Mesothelial cell of epicardium (in vitro differentiated cells): Measurements from ENCODE around the gene RBBP8NL. TPM values are rescaled to one million over a fixed set of nuclear protein-coding genes. Genes with fewer than 3 reads are reported as not detected.

Experiments
- DNase-seq, 2 experiments: peaks; one replicate each; pipeline ENCODE4 v3.0.0; 2021; ENCODE audit warnings: low spot score in 2 of 2; ENCODE audit not compliant: unreplicated experiment in 2 of 2
- H3K27ac Mint-ChIP-seq: 2 replicates; pipeline ENCODE4 v1.8.0; 2021; ENCODE audit warnings: mixed read lengths
- H3K27me3 Mint-ChIP-seq: 2 replicates; pipeline ENCODE4 v1.8.0; 2021; ENCODE audit warnings: low read depth, mixed read lengths
- H3K36me3 Mint-ChIP-seq: 2 replicates; pipeline ENCODE4 v1.8.0; 2021; ENCODE audit warnings: mixed read lengths
- H3K4me1 Mint-ChIP-seq: 2 replicates; pipeline ENCODE4 v1.8.0; 2021; ENCODE audit warnings: mixed read lengths
- H3K4me3 Mint-ChIP-seq: 2 replicates; pipeline ENCODE4 v1.8.0; 2021; ENCODE audit warnings: mild to moderate bottlenecking, moderate library complexity, mixed read lengths
- H3K9me3 Mint-ChIP-seq: 2 replicates; pipeline ENCODE4 v1.8.0; 2021; ENCODE audit warnings: mixed read lengths
- CTCF ChIP-seq: fragments of 200-600 bp; sonication (generic); IDR thresholded peaks from one replicate; pipeline ENCODE4 v1.5.0; 2021; ENCODE audit warnings: antibody characterized with exemption; ENCODE audit not compliant: unreplicated experiment
- total RNA-seq: library from RNA; stranded (reverse); gene quantifications from 3 replicates; pipeline ENCODE4 v1.2.1, GENCODE V29; 2021

Gene RBBP8NL
- total RNA-seq, 1 donor from 2014 or later: 13.5 TPM

- Mint-ChIP-seq H3K27ac (peak overlapping the region; percentile 75), H3K9me3 (no peaks in the 10 kb centered on the region), H3K27me3 (no peaks in the 10 kb centered on the region), H3K4me3 (peak overlapping the region; percentile 63), H3K36me3 (peaks cover 1% of the 10 kb centered on the region), H3K4me1 (peaks cover 39% of the 10 kb centered on the region)
- TF ChIP-seq CTCF: peak; percentile 50
- no peak for DNase-seq
These were observed 58.1 kb downstream of the RBBP8NL start for GRCh38 chr20:62368976-62369814.

DNA sequence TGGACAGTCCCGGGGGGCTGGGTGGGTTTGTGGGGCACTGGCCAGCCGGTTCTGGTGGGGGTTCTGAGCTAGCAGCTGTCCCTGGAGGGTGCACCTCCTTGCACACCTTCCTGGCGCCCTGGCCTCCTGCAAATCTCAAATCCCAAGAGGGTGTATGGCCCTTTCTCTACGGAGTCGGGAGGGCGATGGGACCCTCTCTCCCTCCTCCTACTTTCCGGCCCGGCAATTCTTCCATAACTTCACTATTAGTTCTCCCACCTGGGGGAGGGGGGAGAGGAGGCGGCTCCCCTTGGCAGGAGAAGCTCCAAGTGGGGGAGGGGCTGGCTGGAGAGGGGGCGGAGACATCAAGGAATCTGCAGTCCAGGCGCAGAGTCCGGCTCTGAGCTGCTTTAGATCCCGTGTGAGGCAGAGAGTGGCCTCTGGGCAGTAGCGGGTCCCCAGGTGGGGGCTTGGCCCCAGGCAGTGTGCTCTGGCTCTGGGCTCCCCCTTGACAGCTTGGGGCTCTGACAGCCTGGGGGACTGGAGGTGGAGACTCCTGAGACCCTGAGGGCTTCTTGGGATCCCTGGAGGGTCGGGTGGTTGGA is 58.9 kb downstream of the RBBP8NL start:
- H3K27me3 Mint-ChIP-seq: no peaks in the 10 kb centered on the region
- peak overlapping the region; percentile 85 for H3K27ac Mint-ChIP-seq
- H3K4me3 Mint-ChIP-seq: peak overlapping the region; percentile 63
- H3K36me3 Mint-ChIP-seq: no peaks in the 10 kb centered on the region
- H3K9me3 Mint-ChIP-seq: no peaks in the 10 kb centered on the region
- no peak for TF ChIP-seq CTCF
- peak in 1 of 2 experiments; percentile 72 for DNase-seq
- peaks cover 44% of the 10 kb centered on the region for H3K4me1 Mint-ChIP-seq

DNA sequence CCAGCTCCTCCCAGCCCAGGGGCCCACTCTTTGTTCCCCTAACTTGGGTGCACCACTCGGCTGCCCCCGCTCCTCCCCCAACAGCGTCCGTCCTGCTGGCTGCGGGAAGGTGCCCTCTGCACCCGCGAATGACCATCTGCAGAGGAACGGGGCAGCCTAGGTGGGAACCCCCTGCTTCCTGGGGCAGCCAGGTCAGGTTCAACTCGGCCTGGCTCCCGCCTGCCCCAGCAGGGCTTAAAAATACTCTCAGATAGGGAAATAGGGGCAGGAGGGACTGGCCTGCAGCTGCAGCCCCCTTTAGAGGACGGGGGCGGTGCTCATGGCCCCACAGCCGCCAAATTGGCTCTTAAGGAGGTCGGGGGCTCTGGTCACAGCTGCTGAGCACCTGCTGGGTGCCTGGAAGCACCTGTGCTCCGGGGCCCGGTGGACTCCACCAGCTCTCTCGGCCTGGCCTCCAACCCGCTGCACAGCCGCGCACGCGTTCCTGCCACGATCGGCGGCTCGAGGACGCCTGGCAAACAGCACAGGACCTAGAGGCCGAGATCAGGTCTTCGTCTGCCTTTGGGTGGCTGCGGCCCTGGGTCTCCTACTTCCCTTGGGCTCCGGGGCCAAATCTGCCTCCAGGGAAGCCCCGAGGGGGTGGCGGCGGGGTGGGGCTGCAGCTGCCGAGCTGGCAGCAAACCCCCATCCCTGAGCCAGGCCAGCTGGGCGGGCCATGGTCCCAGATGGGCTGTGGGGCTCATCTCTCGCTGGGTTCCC is 59.5 kb downstream of the RBBP8NL start:
- DNase-seq: peak in 1 of 2 experiments; percentile 63
- Mint-ChIP-seq H3K4me1 (peaks cover 47% of the 10 kb centered on the region), H3K36me3 (no peaks in the 10 kb centered on the region), H3K27me3 (no peaks in the 10 kb centered on the region), H3K9me3 (no peaks in the 10 kb centered on the region), H3K4me3 (peak overlapping the region; percentile 63), H3K27ac (peak overlapping the region; percentile 73)
- TF ChIP-seq CTCF: no peak

DNA sequence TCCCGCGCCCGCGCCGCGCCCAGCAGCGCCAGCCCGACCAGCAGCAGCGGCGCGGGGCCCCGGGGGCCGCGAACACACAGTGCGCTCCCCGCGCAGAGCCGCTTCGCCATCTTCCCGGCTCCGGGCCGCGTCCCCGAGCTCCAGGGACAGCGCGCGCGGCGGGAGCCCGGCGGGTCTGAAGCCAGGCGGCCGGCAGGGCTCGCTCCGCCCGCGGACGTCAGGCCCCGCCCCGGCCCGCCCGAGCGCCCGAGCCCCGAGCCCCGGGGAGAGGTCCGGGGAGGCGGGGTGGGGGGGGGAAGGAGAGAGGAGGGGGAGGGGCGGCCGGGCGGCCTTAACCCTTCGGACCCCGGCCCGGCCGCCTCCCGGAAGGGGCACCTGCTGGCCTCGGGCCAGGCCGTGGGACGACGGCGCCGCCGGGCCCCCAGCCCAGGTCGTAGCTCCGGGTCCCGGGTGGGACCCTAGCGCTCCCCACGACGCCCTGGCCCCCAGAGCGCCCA is 60.2 kb downstream of the RBBP8NL start, which contains the start of gene LAMA5:
Gene LAMA5 (minus strand): TSS at position 177 of the 497 bp plus-strand sequence. CDS start 67 bp downstream, at position 110.
- Mint-ChIP-seq H3K27me3 (no peaks in the 10 kb centered on the region), H3K36me3 (no peaks in the 10 kb centered on the region), H3K4me1 (peaks cover 53% of the 10 kb centered on the region), H3K9me3 (no peaks in the 10 kb centered on the region), H3K4me3 (peak within 1 kb of the TSS; percentile 75), H3K27ac (peak within 1 kb of the TSS; percentile 94)
- DNase-seq: peak in 1 of 2 experiments; percentile 71
- TF ChIP-seq CTCF: no peak

GRCh38 chr20:62366370-62367135 is 60.8 kb downstream of the RBBP8NL start:
- Mint-ChIP-seq H3K4me1 (peaks cover 59% of the 10 kb centered on the region), H3K9me3 (no peaks in the 10 kb centered on the region), H3K4me3 (peak overlapping the region; percentile 75), H3K36me3 (no peaks in the 10 kb centered on the region), H3K27ac (peak overlapping the region; percentile 94), H3K27me3 (no peaks in the 10 kb centered on the region)
- no peak for TF ChIP-seq CTCF
- peak in 1 of 2 experiments; percentile 66 for DNase-seq
